HepG2 (cell line): ENCODE data around the gene DCLK1. TPM values are rescaled to one million over a fixed set of nuclear protein-coding genes. Genes with fewer than 3 reads are reported as not detected.

Source experiments
- ATAC-seq: fragments of 200-7000 bp; cut with Tn5 transposase; 3 replicates; pipeline ENCODE4 v1.9.1; 2020; ENCODE audit warnings: mild to moderate bottlenecking, moderate library complexity
- BruUV-seq: library from RNA; stranded (reverse); fragments of 400-500 nt; replicated peaks from 2 replicates; lab custom pipeline; 2021; lab: Mats Ljungman, UMichigan
- CTCF ChIA-PET: fragments of 300-600 bp; formaldehyde crosslinking; extraction: SDS; loops from one replicate; lab custom pipeline; 2021; ENCODE audit warnings: low total read pairs, inconsistent platforms, low intra/inter-chr PET ratio; lab: Yijun Ruan, JAX
- POLR2A ChIA-PET: fragments of 350-600 bp; sonication (Branson Sonifier 250); formaldehyde crosslinking; loops from one replicate; lab custom pipeline; 2020; ENCODE audit warnings: antibody characterized with exemption, inconsistent platforms; lab: Yijun Ruan, JAX
- DNase-seq: peaks from one replicate; pipeline ENCODE4 v3.0.0-alpha.2; 2015; ENCODE audit warnings: low spot score
- FAIRE-seq: peaks from 3 replicates; lab custom pipeline; 2011; peaks lifted over from hg19 to GRCh38; lab: Jason Lieb, UNC
- H2AFZ ChIP-seq: one replicate; pipeline ENCODE4 v1.6.1; 2011; ENCODE audit warnings: low read length, inconsistent platforms
- H3K27ac ChIP-seq: fragments of 300-600 bp; 3 replicates; pipeline ENCODE4 v1.8.0; 2011; ENCODE audit warnings: mixed run types, mild to moderate bottlenecking, mixed read lengths, low read length, inconsistent platforms; ENCODE audit not compliant: insufficient read depth; ENCODE audit errors: extremely low read length
- H3K27me3 ChIP-seq, 2 experiments: fragments of 200-600 bp in 1 of 2; 2 replicates in 1 of 2; 3 replicates in 1 of 2; pipeline versions ENCODE4 v1.6.0 to v1.8.0; 2011; ENCODE audit warnings: low read length in 2 of 2, mild to moderate bottlenecking in 2 of 2, moderate library complexity in 2 of 2, inconsistent platforms in 1 of 2; ENCODE audit not compliant: insufficient read depth in 2 of 2, control insufficient read depth in 1 of 2
- H3K36me3 ChIP-seq, 2 experiments: fragments of 200-600 bp in 1 of 2; replicated peaks in 1 of 2; 2 replicates in 1 of 2; 3 replicates in 1 of 2; pipeline versions ENCODE4 v1.5.1 to v1.8.0; 2011; ENCODE audit warnings: low read length in 2 of 2, inconsistent platforms in 1 of 2; ENCODE audit not compliant: insufficient read depth in 2 of 2, control insufficient read depth in 1 of 2
- H3K4me1 ChIP-seq: 2 replicates; pipeline ENCODE4 v1.5.1; 2012; ENCODE audit warnings: low read length, inconsistent platforms; ENCODE audit not compliant: insufficient read depth
- H3K4me2 ChIP-seq: 2 replicates; pipeline ENCODE4 v1.6.0; 2011; ENCODE audit warnings: low read depth, low read length, inconsistent platforms
- H3K4me3 ChIP-seq, 3 experiments: fragments of 200-600 bp in 1 of 3; sonication (generic), shearing (Covaris generic) in 1 of 3; replicated peaks in 1 of 3; 2 replicates each; pipeline ENCODE4 v1.5.1; 2011 to 2016; ENCODE audit warnings: low read length in 3 of 3, inconsistent platforms in 2 of 3, low read depth in 2 of 3, mild to moderate bottlenecking in 2 of 3, control low read depth in 1 of 3, mixed read lengths in 1 of 3; ENCODE audit not compliant: insufficient read depth in 1 of 3
- H3K79me2 ChIP-seq: one replicate; pipeline ENCODE4 v1.6.1; 2011; ENCODE audit warnings: low read length, inconsistent platforms; ENCODE audit not compliant: insufficient read depth
- H3K9ac ChIP-seq: 2 replicates; pipeline ENCODE4 v1.6.0; 2011; ENCODE audit warnings: mild to moderate bottlenecking, low read depth, low read length, inconsistent platforms; ENCODE audit not compliant: insufficient read depth
- H3K9me3 ChIP-seq: 2 replicates; pipeline ENCODE4 v1.5.1; 2012; ENCODE audit warnings: mild to moderate bottlenecking, low read length
- H4K20me1 ChIP-seq: 2 replicates; pipeline ENCODE4 v1.6.0; 2011; ENCODE audit warnings: inconsistent platforms, mild to moderate bottlenecking, low read length, moderate library complexity; ENCODE audit not compliant: insufficient read depth
- BORCS8-MEF2B ChIP-seq: sonication (generic); formaldehyde crosslinking; IDR thresholded peaks from 2 replicates; pipeline ENCODE4 v1.8.0; 2022; ENCODE audit warnings: mild to moderate bottlenecking, missing genetic modification reagents
- HMGXB4 ChIP-seq, 2 experiments: sonication (generic) in 1 of 2; formaldehyde crosslinking in 1 of 2; IDR thresholded peaks; 2 replicates each; pipeline versions ENCODE4 v1.4.0 to v1.6.1; 2018 to 2020; ENCODE audit warnings: missing genetic modification reagents in 2 of 2, borderline replicate concordance in 1 of 2, low read depth in 1 of 2, mild to moderate bottlenecking in 1 of 2, missing biosample characterization in 1 of 2
- NFRKB ChIP-seq: fragments of 450-650 bp; IDR thresholded peaks from 2 replicates; pipeline ENCODE4 v1.6.1; 2017
- NONO ChIP-seq, 2 experiments: fragments of 450-650 bp in 1 of 2; sonication (generic) in 1 of 2; formaldehyde crosslinking in 1 of 2; IDR thresholded peaks in 1 of 2; conservative IDR thresholded peaks in 1 of 2; 2 replicates each; pipeline versions ENCODE4 v1.6.1 to v1.8.0; 2017 to 2022; ENCODE audit warnings: mild to moderate bottlenecking in 1 of 2, missing genetic modification reagents in 1 of 2, moderate library complexity in 1 of 2
- RCOR2 ChIP-seq: IDR thresholded peaks from 2 replicates; pipeline ENCODE4 v1.6.1; 2016; ENCODE audit warnings: missing biosample characterization, missing genetic modification reagents
- RELA ChIP-seq: sonication (generic); formaldehyde crosslinking; IDR thresholded peaks from 2 replicates; pipeline ENCODE4 v1.4.0; 2020; ENCODE audit warnings: missing genetic modification reagents
- RFX3 ChIP-seq: IDR thresholded peaks from 2 replicates; pipeline ENCODE4 v1.6.1; 2016; ENCODE audit warnings: missing biosample characterization, missing genetic modification reagents
- RORA ChIP-seq: sonication (generic); formaldehyde crosslinking; IDR thresholded peaks from 2 replicates; pipeline ENCODE4 v1.5.0; 2020; ENCODE audit warnings: mild to moderate bottlenecking, missing genetic modification reagents, moderate library complexity
- TEAD2 ChIP-seq: sonication (generic); formaldehyde crosslinking; IDR thresholded peaks from 2 replicates; pipeline ENCODE4 v1.9.0; 2021; ENCODE audit warnings: missing genetic modification reagents
- ZBTB3 ChIP-seq: sonication (generic); formaldehyde crosslinking; IDR thresholded peaks from 2 replicates; pipeline ENCODE4 v1.4.0; 2020; ENCODE audit warnings: low read depth, mild to moderate bottlenecking, moderate library complexity, missing genetic modification reagents, borderline replicate concordance
- ZNF326 ChIP-seq: sonication (generic); formaldehyde crosslinking; IDR thresholded peaks from 2 replicates; pipeline ENCODE4 v1.4.0; 2020; ENCODE audit warnings: missing genetic modification reagents, borderline replicate concordance
- ZNF343 ChIP-seq: sonication (generic); formaldehyde crosslinking; IDR thresholded peaks from 2 replicates; pipeline ENCODE4 v1.4.0; 2020; ENCODE audit warnings: mild to moderate bottlenecking, missing genetic modification reagents
- ZZZ3 ChIP-seq: sonication (generic); formaldehyde crosslinking; IDR thresholded peaks from 2 replicates; pipeline ENCODE4 v1.4.0; 2020; ENCODE audit warnings: missing genetic modification reagents, mild to moderate bottlenecking, borderline replicate concordance
- WGBS: methylation state at CpG from one replicate; pipeline ENCODE4 v1.1.6; 2017; ENCODE audit warnings: low lambda C conversion rate; 5-methylcytosine and 5-hydroxymethylcytosine counted together
- in situ Hi-C: cut with HindIII; loops from 2 replicates; pipeline ENCODE4 v1.10.0; 2017; ENCODE audit warnings: low pct_unique_long_range_greater_than_20kb; ENCODE audit not compliant: extremely low pct_ligation_motif_present
- intact Hi-C: fragments of 100-400 bp; cut with micrococcal nuclease; formaldehyde crosslinking; loops from one replicate; pipeline ENCODE4 v1.10.0; 2022; ENCODE audit not compliant: unreplicated experiment
- polyA plus RNA-seq, 8 experiments: library from polyadenylated mRNA; depleted of rRNA in 3 of 8; stranded (reverse) in 7 of 8; unstranded in 1 of 8; fragments of >200 nt; fragmentation: Illumina TruSeq in 4 of 8; extraction: Trizol in 4 of 8; gene quantifications; 2 replicates each; pipeline versions ENCODE4 v1.2.1 to v1.2.3, GENCODE V29; 2011 to 2016; ENCODE audit warnings: low read depth in 4 of 8, missing spikeins in 1 of 8, mixed read lengths in 1 of 8; ENCODE audit not compliant: insufficient read depth in 1 of 8
- total RNA-seq, 5 experiments: library from RNA; depleted of rRNA; stranded (reverse); fragments of >200 nt; fragmentation: Illumina TruSeq; extraction: Trizol; gene quantifications; 2 replicates each; pipeline ENCODE4 v1.2.3, GENCODE V29; 2016; ENCODE audit warnings: low read depth in 1 of 5

Gene DCLK1
- total and polyA plus RNA-seq, 2 of the 13 experiments (the other 11 are each of a cell fraction or from before 2014, with no cell fraction given) = not detected

DNA sequence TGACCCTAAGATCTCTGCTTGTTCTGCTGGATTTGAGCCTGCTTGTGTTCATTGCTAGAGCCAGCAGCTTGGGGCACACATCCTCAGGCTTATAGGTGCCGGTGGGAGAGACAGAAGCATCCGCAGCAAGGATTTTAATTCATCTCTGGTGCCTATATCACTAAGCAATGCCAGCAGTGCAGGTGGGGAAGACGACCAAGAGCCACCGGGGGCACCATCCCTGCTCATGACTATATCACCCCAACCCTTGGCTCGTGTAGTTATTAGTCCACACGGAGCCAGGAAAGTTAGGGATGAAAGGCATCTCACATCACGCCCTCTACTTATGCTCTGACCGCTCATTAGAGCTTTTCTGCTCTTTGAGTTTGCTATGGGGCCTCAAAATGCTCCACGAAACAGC lies 298.2 kb downstream of the DCLK1 start:
- H4K20me1 ChIP-seq = no peaks in the 10 kb centered on the region
- CTCF ChIA-PET = no interaction called here
- POLR2A ChIA-PET = no interaction called here
- no peaks in the 10 kb centered on the region for H3K9me3 ChIP-seq
- H3K9ac ChIP-seq = no peak overlapping the region
- no peaks in the 10 kb centered on the region for H3K4me1 ChIP-seq
- no peak overlapping the region for H2AFZ ChIP-seq
- peaks cover 0 to 7% of the 10 kb centered on the region in 2 experiments; a peak in 3 of 5 replicates for H3K27me3 ChIP-seq
- no peaks in the 10 kb centered on the region for H3K36me3 ChIP-seq
- intact Hi-C loops (no loop called here), in situ Hi-C loops (no loop called here)
- H3K4me3 ChIP-seq = no peak overlapping the region
- FAIRE-seq (no peak), ATAC-seq (no peak), DNase-seq (no peak)
- TF ChIP-seq HMGXB4 (CRISPR knock-in tag; IDR thresholded peaks at IDR 0.05; ENCODE audit: borderline replicate concordance in 1 of 2, low read depth in 1 of 2) (no peak), ZNF326 (CRISPR knock-in tag) (no peak), BORCS8-MEF2B (CRISPR knock-in tag) (no peak), RFX3 (no peak), ZNF343 (no peak), NFRKB (no peak), RELA (CRISPR knock-in tag) (no peak), TEAD2 (no peak), RORA (CRISPR knock-in tag) (no peak), ZZZ3 (CRISPR knock-in tag) (no peak), ZBTB3 (CRISPR knock-in tag) (no peak), NONO (IDR thresholded peaks at IDR 0.05) (no peak), NONO (CRISPR knock-in tag; conservative IDR thresholded peaks at IDR 0.05) (no peak), RCOR2 (no peak)
- 0% methylated on average over 4 of the region's 9 CpGs for WGBS
- no peaks in the 10 kb centered on the region for H3K79me2 ChIP-seq
- H3K27ac ChIP-seq = no peak overlapping the region
- BruUV-seq = no TSS peak
- no peak overlapping the region for H3K4me2 ChIP-seq
